Adrenal gland (tissue), 12 donors: ENCODE data around the gene RINL. TPM values are rescaled to one million over a fixed set of nuclear protein-coding genes. Genes with fewer than 3 reads are reported as not detected.
"Not testable (repeated sequence)": the region's sequence is repeated elsewhere in the genome, so short reads cannot be mapped to it uniquely, and the experiment has no call there.

ENCODE experiments used
- DNase-seq, 7 donors: peaks; one replicate each; pipeline ENCODE4 v3.0.0-alpha.2; 2019 to 2020
- H3K27ac ChIP-seq, 5 donors: fragments of 200-600 bp; sonication (generic) in 4 of 5; 1 replicate in 3 of 5; 2 replicates in 2 of 5; pipeline versions ENCODE4 v1.5.1 to v1.8.0; 2016 to 2020; ENCODE audit warnings: mild to moderate bottlenecking in 1 of 5
- H3K27me3 ChIP-seq: fragments of 200-600 bp; 2 replicates; pipeline ENCODE4 v1.8.0; 2021
- H3K36me3 ChIP-seq, 2 donors: fragments of 200-600 bp; replicated peaks in 1 of 2; 1 replicate in 1 of 2; 2 replicates in 1 of 2; pipeline versions ENCODE4 v1.5.1 to v1.8.0; 2018 to 2022
- H3K4me1 ChIP-seq, 2 donors: fragments of 200-600 bp; replicated peaks in 1 of 2; 1 replicate in 1 of 2; 2 replicates in 1 of 2; pipeline versions ENCODE4 v1.5.1 to v1.8.0; 2018 to 2021
- H3K4me3 ChIP-seq, 4 donors: fragments of 200-600 bp; sonication (generic) in 3 of 4; one replicate each; pipeline ENCODE4 v1.5.1; 2016 to 2018
- H3K9me3 ChIP-seq, 3 donors: fragments of 200-600 bp; sonication (generic) in 1 of 3; replicated peaks in 1 of 3; 1 replicate in 2 of 3; 2 replicates in 1 of 3; pipeline versions ENCODE4 v1.5.1 to v1.8.0; 2016 to 2021
- CTCF ChIP-seq, 6 experiments: fragments of 450-650 bp in 4 of 6; fragments of 200-600 bp in 2 of 6; sonication (generic) in 1 of 6; IDR thresholded peaks; 1 replicate in 5 of 6; 2 replicates in 1 of 6; pipeline versions ENCODE4 v1.5.1 to v1.8.0; 2016 to 2021; ENCODE audit warnings: antibody characterized with exemption in 6 of 6, mild to moderate bottlenecking in 2 of 6, moderate library complexity in 1 of 6
- POLR2A ChIP-seq, 2 donors: fragments of 450-650 bp; IDR thresholded peaks; one replicate each; pipeline ENCODE4 v1.6.1; 2017; ENCODE audit warnings: antibody characterized with exemption in 2 of 2, mild to moderate bottlenecking in 2 of 2, moderate library complexity in 1 of 2
- WGBS, 4 donors: extraction: QIAGEN DNeasy Blood & Tissue Kit in 2 of 4; methylation state at CpG; one replicate each; pipeline versions ENCODE4 v1.1.5 to v1.1.7; 2013 to 2017; 5-methylcytosine and 5-hydroxymethylcytosine counted together
- intact Hi-C, 2 donors: fragments of 100-400 bp; cut with DNase I; formaldehyde crosslinking; loops; one replicate each; pipeline versions ENCODE4 v1.14.1 to v1.15.0; 2022 to 2023
- polyA plus RNA-seq, 3 donors: library from polyadenylated mRNA; stranded (reverse); fragments of 200-250 nt in 2 of 3; fragments of 350-450 nt in 1 of 3; fragmentation: Illumina TruSeq in 1 of 3; extraction: RNeasy Lipid Tissue Mini Kit (QIAGEN cat#74804) in 1 of 3; gene quantifications; one replicate each; pipeline ENCODE4 v1.2.3, GENCODE V29; 2013 to 2014
- total RNA-seq, 9 donors: library from RNA; depleted of rRNA in 4 of 9; stranded (reverse); fragments of >200 nt in 4 of 9; fragments of 120-200 nt in 1 of 9; fragmentation: NEBNext Ultra II Directional in 1 of 9; extraction: Animal tissue kit (Norgen Biotek cat#: 25700) in 1 of 9; gene quantifications; one replicate each; pipeline versions ENCODE4 v1.1.0 to v1.2.4, GENCODE V29; 2013 to 2023
- donor health status: healthy with polysubstance abuse.
- donor health status: Bipolar disorder and iron deficiency.
- donor health status: DM: yes; HTN: yes; CAD: no.
- donor health status: DM: no; HTN: no; CAD: no.
- donor health status: DM: no; HTN: no; CAD: no.
- donor health status: DM: yes; HTN: yes; CAD: no.

Gene RINL
- total and polyA plus RNA-seq, 12 donors = 0.54 to 24.1 (median 4.9) TPM

GRCh38 chr19:38856813-38857212 is 21.3 kb downstream of the RINL start:
- intact Hi-C loops = no loop called here
- peaks cover 0 to 5% of the 10 kb centered on the region in 2 donors for H3K4me1 ChIP-seq
- no peak for DNase-seq
- H3K4me3 ChIP-seq = no peak overlapping the region
- no peaks in the 10 kb centered on the region for H3K9me3 ChIP-seq
- no peak overlapping the region for H3K27ac ChIP-seq
- no peaks in the 10 kb centered on the region for H3K27me3 ChIP-seq
- H3K36me3 ChIP-seq = no peaks in the 10 kb centered on the region
- WGBS, 4 donors = 81 to 88% (median 86%) methylated on average over 3 of the region's 3 CpGs
- TF ChIP-seq POLR2A (IDR thresholded peaks at IDR 0.05) = no peak
- no peak for TF ChIP-seq CTCF (IDR thresholded peaks at IDR 0.05)

- H3K27ac ChIP-seq, intact Hi-C loops, DNase-seq, H3K4me3 ChIP-seq, H3K27me3 ChIP-seq, H3K9me3 ChIP-seq, H3K36me3 ChIP-seq: not testable (repeated sequence)
- 92 to 100% (median 98%) methylated on average over 1 to 29 of the region's 37 CpGs for WGBS, 4 donors
- peaks cover 9 to 13% of the 10 kb centered on the region in 2 donors for H3K4me1 ChIP-seq
Measured at GRCh38 chr19:38855751-38856150, 22.3 kb downstream of the RINL start.

- H3K36me3 ChIP-seq, H3K27me3 ChIP-seq, intact Hi-C loops, DNase-seq, H3K4me3 ChIP-seq, H3K27ac ChIP-seq, H3K9me3 ChIP-seq: not testable (repeated sequence)
- 47 to 65% (median 61%) methylated on average over 2 to 3 of the region's 3 CpGs for WGBS, 4 donors
- H3K4me1 ChIP-seq = peaks cover 9 to 13% of the 10 kb centered on the region in 2 donors
Measured at GRCh38 chr19:38854961-38855360, 23.1 kb downstream of the RINL start.

- Histone ChIP-seq H3K4me3 (no peak overlapping the region), H3K36me3 (no peaks in the 10 kb centered on the region), H3K27ac (peak overlapping the region in 1 of 5 donors; percentile 100), H3K9me3 (no peaks in the 10 kb centered on the region), H3K4me1 (peaks cover 15 to 20% of the 10 kb centered on the region in 2 donors), H3K27me3 (no peaks in the 10 kb centered on the region)
- no peak for TF ChIP-seq POLR2A (IDR thresholded peaks at IDR 0.05)
- no peak for TF ChIP-seq CTCF (IDR thresholded peaks at IDR 0.05)
- 88 to 91% (median 89%) methylated on average over 15 to 17 of the region's 17 CpGs for WGBS, 4 donors
- DNase-seq = no peak
- intact Hi-C loops = no loop called here
Measured at GRCh38 chr19:38853214-38853613, 24.9 kb downstream of the RINL start.

GRCh38 chr19:38852231-38853044 is 25.6 kb downstream of the RINL start:
- H3K4me1 ChIP-seq = peaks cover 23 to 28% of the 10 kb centered on the region in 2 donors
- intact Hi-C loops = no loop called here
- peak; percentile 64 to 79 (median 73) for DNase-seq
- H3K27me3 ChIP-seq = no peaks in the 10 kb centered on the region
- no peaks in the 10 kb centered on the region for H3K9me3 ChIP-seq
- WGBS, 4 donors = 0 to 1% (median 1%) methylated on average over 27 to 52 of the region's 52 CpGs
- TF ChIP-seq POLR2A (IDR thresholded peaks at IDR 0.05) (peak in 1 of 2 donors; percentile 36), CTCF (IDR thresholded peaks at IDR 0.05) (no peak)
- H3K27ac ChIP-seq = peak overlapping the region; percentile 89 to 100 (median 97)
- peaks cover 0 to under 1% of the 10 kb centered on the region in 2 donors for H3K36me3 ChIP-seq
- peak overlapping the region; percentile 11 to 98 (median 67) for H3K4me3 ChIP-seq
